Stimulated activated CD8-positive, alpha-beta memory T cell treated with anti-CD3 and anti-CD28 coated beads, Interleukin-12 subunit alpha, Interleukin-12 subunit beta, amount 100 ng/mL, for 4 hours (primary cell): ENCODE data around the gene PGLYRP4.
"Not testable (repeated sequence)": the region's sequence is repeated elsewhere in the genome, so short reads cannot be mapped to it uniquely, and the experiment has no call there.

Source experiments
- DNase-seq: peaks from one replicate; pipeline ENCODE4 v3.0.0-alpha.2; 2020; ENCODE audit warnings: low read depth

Gene PGLYRP4

GRCh38 chr1:153337980-153338853 is 10.4 kb downstream of the PGLYRP4 start:
- no peak for DNase-seq

GRCh38 chr1:153336650-153337049 is 12.0 kb downstream of the PGLYRP4 start:
- no peak for DNase-seq

DNA sequence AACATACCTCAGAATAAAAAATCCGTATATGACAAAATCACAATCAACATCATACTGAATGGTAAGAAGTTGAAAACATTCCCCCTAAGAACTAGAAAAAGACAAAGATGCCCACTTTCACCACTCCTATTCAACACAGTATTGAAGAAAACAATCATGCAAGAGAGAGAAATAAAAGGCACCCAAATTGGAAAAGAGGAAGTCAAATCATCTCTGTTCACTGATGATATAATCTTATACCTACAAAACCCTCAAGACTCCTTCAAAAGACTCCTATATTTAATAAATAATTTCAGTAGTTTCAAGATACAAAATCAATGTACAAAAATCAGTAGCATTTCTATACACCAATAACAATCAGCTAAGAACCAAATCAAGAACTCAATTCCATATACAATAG is 14.7 kb downstream of the PGLYRP4 start:
- DNase-seq, result no peak

DNA sequence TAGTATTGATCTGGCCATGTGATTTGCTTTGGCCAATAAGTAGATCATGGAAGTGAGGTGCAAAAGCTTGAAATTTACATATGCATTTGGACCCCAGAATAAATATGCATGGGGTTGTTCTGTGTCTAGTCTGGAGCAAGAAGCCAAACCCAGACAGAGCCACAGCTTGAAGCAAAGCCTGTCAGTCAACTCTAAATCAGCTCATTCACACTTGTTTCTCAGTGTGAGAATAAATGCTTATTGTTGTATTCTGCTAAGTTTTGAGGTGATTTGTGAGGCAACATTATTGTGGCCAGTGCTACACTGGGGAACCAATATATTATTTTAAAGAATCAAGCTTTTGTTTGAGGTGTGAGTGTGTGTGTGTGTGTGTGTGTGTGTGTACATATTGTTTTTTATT is 23.7 kb downstream of the PGLYRP4 start:
- DNase-seq, result no peak

- no peak for DNase-seq
Measured at GRCh38 chr1:153322568-153322967, 26.1 kb downstream of the PGLYRP4 start.

DNA sequence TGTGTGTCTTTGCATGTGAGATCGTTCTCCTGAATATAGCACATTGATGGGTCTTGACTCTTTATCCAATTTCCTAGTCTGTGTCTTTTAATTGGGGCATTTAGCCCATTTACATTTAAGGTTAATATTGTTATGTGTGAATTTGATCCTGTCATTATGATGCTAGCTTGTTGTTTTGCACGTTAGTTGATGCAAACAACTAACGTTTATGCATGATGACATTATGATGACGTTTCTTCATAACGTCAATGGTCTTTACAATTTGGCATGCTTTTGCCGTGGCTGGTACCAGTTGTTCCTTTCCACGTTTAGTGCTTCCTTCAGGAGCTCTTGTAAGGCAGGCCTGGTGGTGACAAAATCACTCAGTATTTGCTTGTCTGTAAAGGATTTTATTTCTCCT is 30.5 kb downstream of the PGLYRP4 start:
- not testable (repeated sequence) for DNase-seq

DNA sequence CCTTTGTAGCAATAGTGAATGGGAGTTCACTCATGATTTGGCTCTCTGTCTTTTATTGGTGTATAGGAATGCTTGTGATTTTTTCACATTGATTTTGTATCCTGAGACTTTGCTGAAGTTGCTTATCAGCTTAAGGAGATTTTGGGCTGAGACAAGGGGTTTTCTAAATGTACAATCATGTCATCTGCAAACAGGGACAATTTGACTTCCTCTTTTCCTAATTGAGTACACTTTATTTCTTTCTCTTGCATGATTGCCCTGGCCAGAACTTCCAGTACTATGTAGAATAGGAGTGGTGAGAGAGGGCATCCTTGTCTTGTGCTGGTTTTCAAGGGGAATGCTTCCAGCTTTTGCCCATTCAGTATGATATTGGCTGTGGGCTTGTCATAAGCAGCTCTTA is 32.6 kb downstream of the PGLYRP4 start:
- not testable (repeated sequence) for DNase-seq

- DNase-seq, result not testable (repeated sequence)
Measured at GRCh38 chr1:153314388-153314787, 34.3 kb downstream of the PGLYRP4 start.

- no peak for DNase-seq
Measured at GRCh38 chr1:153313288-153313687, 35.4 kb downstream of the PGLYRP4 start.

DNA sequence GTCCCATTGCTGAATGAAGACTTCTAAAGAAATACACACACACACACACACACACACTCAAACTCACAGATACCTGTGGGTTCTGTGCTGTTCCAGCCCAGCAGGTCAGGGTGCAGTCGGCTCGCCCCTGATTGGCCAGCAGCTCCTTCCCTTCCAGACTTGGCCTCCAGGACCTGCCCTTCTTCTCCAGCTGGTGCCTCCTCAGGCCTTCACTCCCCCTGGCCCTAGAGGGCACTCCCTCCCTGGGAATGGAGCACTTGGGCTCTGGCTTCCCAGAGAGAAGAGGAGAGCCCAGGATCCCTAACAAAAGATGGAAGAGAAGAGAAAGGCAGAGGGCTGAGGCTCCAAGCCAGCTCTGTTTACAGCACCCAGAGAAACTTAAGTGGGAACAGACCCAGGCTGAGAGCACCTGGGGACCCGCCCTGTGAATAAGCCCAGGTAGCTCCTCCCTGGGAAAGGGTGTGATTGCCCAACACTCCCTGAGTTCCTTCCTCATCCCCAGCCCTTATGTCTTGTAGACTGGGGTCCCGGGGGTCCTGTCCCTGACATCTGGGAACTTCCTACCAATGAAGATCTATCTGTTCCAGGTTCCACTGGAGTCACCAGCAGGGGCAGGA is 36.0 kb downstream of the PGLYRP4 start, which contains the start of gene PGLYRP3:
TSS of gene PGLYRP3 (minus strand) at position 383 of the 617 bp plus-strand sequence. CDS start 2,287 bp downstream, outside the sequence.
- no peak for DNase-seq

GRCh38 chr1:153310526-153310925 is 38.1 kb downstream of the PGLYRP4 start:
- DNase-seq, result no peak

GRCh38 chr1:153309441-153309840 is 39.2 kb downstream of the PGLYRP4 start:
- DNase-seq, result no peak

GRCh38 chr1:153308540-153308939 is 40.1 kb downstream of the PGLYRP4 start:
- no peak for DNase-seq

- no peak for DNase-seq
Measured at GRCh38 chr1:153307221-153307600, 41.4 kb downstream of the PGLYRP4 start.

DNA sequence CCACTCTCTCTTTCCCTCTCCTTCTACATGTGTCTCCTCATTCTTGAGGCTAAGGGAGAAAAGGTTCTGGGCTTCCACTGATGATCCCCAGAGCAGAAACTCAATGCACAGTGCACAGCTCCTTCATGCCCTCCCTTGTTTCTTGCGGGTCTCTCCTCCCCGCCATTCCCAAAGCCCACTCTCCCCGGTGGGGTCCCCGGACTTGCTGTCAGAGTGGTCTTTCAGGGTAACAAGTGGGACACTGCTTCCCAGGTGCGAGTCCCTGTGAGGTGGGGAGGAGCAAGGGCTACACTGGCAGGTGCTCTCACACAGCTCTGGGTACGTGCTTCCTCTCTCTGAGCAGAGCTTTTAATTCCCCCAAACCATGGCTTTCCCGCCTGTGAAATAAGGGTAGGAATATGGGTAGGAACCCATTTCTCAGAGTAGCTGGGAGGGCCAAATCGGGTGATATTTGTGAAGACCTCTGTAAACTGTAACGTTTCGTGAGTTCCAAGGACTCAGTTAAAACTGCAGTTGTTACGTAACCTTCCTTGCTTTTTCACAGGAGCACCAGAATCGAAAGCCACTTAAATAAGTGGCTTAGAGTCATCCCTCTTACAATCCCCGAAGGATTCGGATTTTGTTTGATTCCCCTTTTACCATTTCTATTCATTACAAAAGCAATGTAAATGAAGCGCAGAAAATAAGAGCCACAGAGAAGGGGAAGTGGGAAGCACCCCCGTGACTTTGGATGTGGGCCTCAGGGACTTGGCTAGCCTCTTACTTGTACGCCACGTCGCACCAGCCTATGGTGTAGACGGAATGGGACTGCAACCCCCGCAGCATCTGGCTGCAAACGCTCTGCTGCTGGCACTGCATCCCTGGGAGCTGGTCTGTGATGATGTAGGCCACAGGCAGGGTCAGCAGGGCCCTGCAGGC is 42.1 kb downstream of the PGLYRP4 start:
- no peak for DNase-seq

GRCh38 chr1:153305682-153306081 is 43.0 kb downstream of the PGLYRP4 start:
- no peak for DNase-seq

DNA sequence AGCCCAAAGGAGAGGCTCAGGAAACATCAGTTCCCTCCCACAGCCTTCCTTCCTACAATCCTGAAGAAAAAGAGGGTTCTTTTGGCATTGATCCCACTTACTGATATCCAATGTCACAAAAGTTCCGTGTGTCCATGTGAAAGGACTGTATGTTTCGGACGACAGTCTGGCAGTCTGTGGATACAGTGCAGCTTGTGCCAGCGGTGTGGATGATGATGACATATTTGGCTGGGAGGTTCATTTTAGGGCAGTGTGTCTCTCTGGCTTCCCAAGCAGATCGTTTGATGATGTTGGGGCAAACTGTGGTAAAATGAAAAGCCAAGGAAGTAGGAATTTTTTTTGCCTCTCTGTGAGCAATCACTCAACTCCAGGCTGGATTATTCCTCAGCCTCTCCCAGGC is 46.3 kb downstream of the PGLYRP4 start:
- no peak for DNase-seq

- no peak for DNase-seq
Measured at GRCh38 chr1:153293851-153294250, 54.8 kb downstream of the PGLYRP4 start.

- DNase-seq, result no peak
Measured at GRCh38 chr1:153293480-153293775, 55.2 kb downstream of the PGLYRP4 start.

GRCh38 chr1:153292740-153293479 is 55.7 kb downstream of the PGLYRP4 start:
- no peak for DNase-seq

DNA sequence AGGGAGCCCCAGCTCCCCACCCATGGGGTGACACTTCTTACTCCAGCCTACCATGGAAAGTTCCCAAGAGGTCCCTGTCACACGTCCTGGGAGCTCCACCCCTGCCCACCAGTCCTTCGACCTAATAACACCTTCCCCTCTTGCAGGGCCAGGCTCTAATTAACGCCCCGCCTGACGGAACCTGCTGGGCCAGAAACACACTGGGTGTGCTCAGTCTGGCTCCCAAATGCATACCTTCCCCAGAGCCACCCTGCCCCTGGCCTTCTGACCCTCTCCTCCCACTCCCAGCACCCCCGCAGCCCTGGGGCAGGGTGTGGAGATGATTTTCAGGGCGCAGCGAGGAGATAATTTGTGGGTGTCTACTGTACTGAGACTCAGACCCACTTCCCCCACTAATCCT is 56.5 kb downstream of the PGLYRP4 start:
- DNase-seq, result no peak

GRCh38 chr1:153291514-153291913 is 57.1 kb downstream of the PGLYRP4 start:
- DNase-seq, result no peak
